Measurements from ENCODE around the gene DNAJC18.

- TF ChIP-seq CTCF (IDR thresholded peaks at IDR 0.05) (no peak), POLR2A (IDR thresholded peaks at IDR 0.05) (no peak)
Measured at GRCh38 chr5:139399501-139400121, 39.7 kb downstream of the DNAJC18 start.
